Endodermal cell (in vitro differentiated cells): ENCODE data around the gene SOX12. TPM values are rescaled to one million over a fixed set of nuclear protein-coding genes. Genes with fewer than 3 reads are reported as not detected.
"Not testable (repeated sequence)": the region's sequence is repeated elsewhere in the genome, so short reads cannot be mapped to it uniquely, and the experiment has no call there.

Source experiments
- DNase-seq: peaks from one replicate; pipeline ENCODE4 v3.0.0-alpha.2; 2017
- H3K27ac ChIP-seq: 2 replicates; pipeline ENCODE4 v1.5.1; 2013; ENCODE audit warnings: mild to moderate bottlenecking, low read depth, low read length, moderate library complexity
- H3K27me3 ChIP-seq: 2 replicates; pipeline ENCODE4 v1.6.1; 2013; ENCODE audit warnings: mild to moderate bottlenecking, low read length, moderate library complexity; ENCODE audit not compliant: insufficient read depth, control insufficient read depth, poor library complexity, severe bottlenecking
- H3K36me3 ChIP-seq: 2 replicates; pipeline ENCODE4 v1.7.0; 2013; ENCODE audit warnings: mild to moderate bottlenecking, low read length, moderate library complexity; ENCODE audit not compliant: control insufficient read depth, insufficient read depth
- H3K4me1 ChIP-seq: one replicate; pipeline ENCODE4 v1.7.0; 2013; ENCODE audit warnings: low read length; ENCODE audit not compliant: control insufficient read depth, insufficient read depth
- H3K4me3 ChIP-seq: 2 replicates; pipeline ENCODE4 v1.5.1; 2013; ENCODE audit warnings: mild to moderate bottlenecking, low read length, moderate library complexity
- H3K9ac ChIP-seq: 2 replicates; pipeline ENCODE4 v1.6.1; 2013; ENCODE audit warnings: mild to moderate bottlenecking, low read length, moderate library complexity; ENCODE audit not compliant: poor library complexity, severe bottlenecking; ENCODE audit errors: extremely low read depth
- H3K9me3 ChIP-seq: 2 replicates; pipeline ENCODE4 v1.6.1; 2013; ENCODE audit warnings: mild to moderate bottlenecking, low read length, moderate library complexity; ENCODE audit not compliant: control insufficient read depth
- H3K27ac Mint-ChIP-seq: 2 replicates; pipeline ENCODE4 v1.8.0; 2020; ENCODE audit warnings: mixed read lengths
- H3K27me3 Mint-ChIP-seq: 2 replicates; pipeline ENCODE4 v1.8.0; 2021; ENCODE audit warnings: mild to moderate bottlenecking, mixed read lengths; ENCODE audit not compliant: insufficient read depth
- H3K36me3 Mint-ChIP-seq: 2 replicates; pipeline ENCODE4 v1.8.0; 2020; ENCODE audit warnings: low read depth, mixed read lengths
- H3K4me1 Mint-ChIP-seq: 2 replicates; pipeline ENCODE4 v1.8.0; 2020; ENCODE audit warnings: mixed read lengths
- H3K4me3 Mint-ChIP-seq: 2 replicates; pipeline ENCODE4 v1.8.0; 2020; ENCODE audit warnings: mild to moderate bottlenecking, moderate library complexity, mixed read lengths
- H3K9me3 Mint-ChIP-seq: 2 replicates; pipeline ENCODE4 v1.8.0; 2020; ENCODE audit warnings: mild to moderate bottlenecking, mixed read lengths
- whole genome bisulfite sequencing, 2 experiments: methylation state at CpG; one replicate each; pipeline versions ENCODE4 v1.1.5 to v1.1.7; 2013; ENCODE audit warnings: missing lambda C conversion rate in 2 of 2, mixed read lengths in 1 of 2; ENCODE audit not compliant: insufficient coverage in 1 of 2, insufficient read length in 1 of 2; 5-methylcytosine and 5-hydroxymethylcytosine counted together
- total RNA-seq, 2 donors: library from RNA; stranded (reverse); fragmentation: NEBNext Ultra II Directional in 1 of 2; extraction: Animal tissue kit (Norgen Biotek cat#: 25700) in 1 of 2; gene quantifications; 2 replicates in 1 of 2; 3 replicates in 1 of 2; pipeline ENCODE4 v1.2.1, GENCODE V29; 2021
- TF ChIP-seq, protein P1 (sequence below): fragments of 200-600 bp; sonication (generic); conservative IDR thresholded peaks from 2 replicates; pipeline ENCODE4 v1.5.0; 2021; ENCODE audit warnings: antibody characterized with exemption, mild to moderate bottlenecking

The SOX12 gene
- total RNA-seq, 2 donors from 2014 or later, result 71.4 to 81.7 TPM

DNA sequence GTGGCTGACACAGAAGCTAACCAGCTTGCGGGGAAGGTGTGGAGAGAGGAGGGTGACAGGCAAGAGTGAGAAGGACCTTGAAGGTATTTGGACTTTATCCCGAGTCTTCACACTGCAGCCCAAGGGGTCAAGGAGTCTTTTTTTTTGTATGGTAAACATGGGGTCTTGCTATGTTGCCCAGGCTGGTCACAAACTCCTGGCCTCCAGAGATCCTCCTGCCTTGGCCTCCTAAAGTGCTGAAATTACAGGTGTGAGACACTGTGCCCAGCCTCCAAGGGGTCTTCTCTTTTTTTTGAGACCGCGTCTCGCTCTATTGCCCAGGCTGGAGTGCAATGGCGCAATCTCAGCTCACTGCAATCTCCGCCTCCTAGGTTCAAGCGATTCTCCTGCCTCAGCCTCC lies 9.2 kb downstream of the SOX12 start:
- WGBS, 2 experiments, result 90 to 95% methylated on average over 2 to 8 of the region's 8 CpGs
- no peaks in the 10 kb centered on the region for H3K9me3 Mint-ChIP-seq
- no peak for DNase-seq

DNA sequence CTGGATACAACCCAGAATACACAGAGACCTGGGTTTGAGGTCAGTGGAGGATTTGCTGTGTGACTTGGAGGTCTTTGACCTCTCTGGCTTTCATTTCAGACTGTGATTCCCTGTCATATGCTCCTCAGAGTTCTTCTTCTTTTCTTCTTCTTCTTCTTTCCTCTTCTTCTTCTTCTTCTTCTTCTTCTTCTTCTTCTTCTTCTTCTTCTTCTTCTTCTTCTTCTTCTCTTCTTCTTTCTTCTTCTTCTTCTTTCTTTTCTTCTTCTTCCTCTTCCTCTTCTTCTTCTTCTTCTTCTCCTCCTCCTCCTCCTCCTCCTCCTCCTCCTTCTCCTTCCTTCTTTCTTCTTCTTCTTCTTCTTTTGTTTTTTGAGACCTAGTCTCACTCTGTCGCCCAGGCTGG lies 10.7 kb downstream of the SOX12 start:
- peaks cover 18% of the 10 kb centered on the region for H3K27me3 ChIP-seq
- H3K9me3 Mint-ChIP-seq, H3K4me1 ChIP-seq, DNase-seq, H3K36me3 Mint-ChIP-seq, H3K4me3 Mint-ChIP-seq, H3K27ac Mint-ChIP-seq, H3K27ac ChIP-seq, H3K4me3 ChIP-seq, H3K4me1 Mint-ChIP-seq, H3K9ac ChIP-seq, H3K36me3 ChIP-seq, H3K9me3 ChIP-seq: not testable (repeated sequence)
- H3K27me3 Mint-ChIP-seq, result peaks cover 77% of the 10 kb centered on the region
- 86 to 100% methylated on average over 1 of the region's 1 CpG for WGBS, 2 experiments

More for the DNA sequence above, 9.2 kb downstream of the SOX12 start:
- Histone ChIP-seq H3K9me3 (no peaks in the 10 kb centered on the region), H3K36me3 (peaks cover 12% of the 10 kb centered on the region), H3K9ac (no peak overlapping the region), H3K4me1 (peaks cover 5% of the 10 kb centered on the region), H3K4me3 (no peak overlapping the region), H3K27me3 (peaks cover 14% of the 10 kb centered on the region), H3K27ac (no peak overlapping the region)
- no peak overlapping the region for H3K4me3 Mint-ChIP-seq
- H3K4me1 Mint-ChIP-seq, result peaks cover 10% of the 10 kb centered on the region
- H3K27me3 Mint-ChIP-seq, result peaks cover 64% of the 10 kb centered on the region
- peaks cover 7% of the 10 kb centered on the region for H3K36me3 Mint-ChIP-seq
- H3K27ac Mint-ChIP-seq, result no peak overlapping the region
- TF ChIP-seq, protein P1, sequence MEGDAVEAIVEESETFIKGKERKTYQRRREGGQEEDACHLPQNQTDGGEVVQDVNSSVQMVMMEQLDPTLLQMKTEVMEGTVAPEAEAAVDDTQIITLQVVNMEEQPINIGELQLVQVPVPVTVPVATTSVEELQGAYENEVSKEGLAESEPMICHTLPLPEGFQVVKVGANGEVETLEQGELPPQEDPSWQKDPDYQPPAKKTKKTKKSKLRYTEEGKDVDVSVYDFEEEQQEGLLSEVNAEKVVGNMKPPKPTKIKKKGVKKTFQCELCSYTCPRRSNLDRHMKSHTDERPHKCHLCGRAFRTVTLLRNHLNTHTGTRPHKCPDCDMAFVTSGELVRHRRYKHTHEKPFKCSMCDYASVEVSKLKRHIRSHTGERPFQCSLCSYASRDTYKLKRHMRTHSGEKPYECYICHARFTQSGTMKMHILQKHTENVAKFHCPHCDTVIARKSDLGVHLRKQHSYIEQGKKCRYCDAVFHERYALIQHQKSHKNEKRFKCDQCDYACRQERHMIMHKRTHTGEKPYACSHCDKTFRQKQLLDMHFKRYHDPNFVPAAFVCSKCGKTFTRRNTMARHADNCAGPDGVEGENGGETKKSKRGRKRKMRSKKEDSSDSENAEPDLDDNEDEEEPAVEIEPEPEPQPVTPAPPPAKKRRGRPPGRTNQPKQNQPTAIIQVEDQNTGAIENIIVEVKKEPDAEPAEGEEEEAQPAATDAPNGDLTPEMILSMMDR, result no peak

DNA sequence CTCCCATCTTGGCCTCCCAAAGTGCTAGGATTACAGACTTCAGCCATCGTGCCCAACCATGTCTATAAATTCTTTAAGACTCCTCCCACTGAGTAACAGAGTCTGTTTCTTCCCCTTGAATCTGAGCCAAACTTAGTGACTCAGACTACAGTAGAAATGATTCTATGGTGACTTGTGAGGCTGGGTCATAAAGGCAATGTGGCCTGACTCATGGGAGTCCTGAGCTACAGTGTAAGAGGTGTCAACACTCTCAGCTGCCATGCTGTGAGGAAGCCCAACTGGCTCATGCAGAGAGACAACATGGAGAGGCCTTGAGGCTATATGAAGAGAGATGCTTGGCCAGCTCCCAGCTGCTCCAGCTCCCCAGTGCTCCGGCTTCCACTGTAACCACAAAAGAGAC lies 16.3 kb downstream of the SOX12 start:
- Mint-ChIP-seq H3K27ac (no peak overlapping the region), H3K36me3 (no peaks in the 10 kb centered on the region), H3K4me1 (peaks cover 5% of the 10 kb centered on the region), H3K4me3 (no peak overlapping the region), H3K27me3 (peaks cover 76% of the 10 kb centered on the region), H3K9me3 (no peaks in the 10 kb centered on the region)
- H3K4me3 ChIP-seq, result no peak overlapping the region
- H3K9me3 ChIP-seq, result no peaks in the 10 kb centered on the region
- peaks cover 15% of the 10 kb centered on the region for H3K27me3 ChIP-seq
- 82 to 100% methylated on average over 2 of the region's 2 CpGs for WGBS, 2 experiments
- no peak for DNase-seq
- no peak overlapping the region for H3K9ac ChIP-seq
- H3K36me3 ChIP-seq, result no peaks in the 10 kb centered on the region
- H3K4me1 ChIP-seq, result peaks cover 3% of the 10 kb centered on the region
- no peak overlapping the region for H3K27ac ChIP-seq
- TF ChIP-seq, protein P1, result no peak

DNA sequence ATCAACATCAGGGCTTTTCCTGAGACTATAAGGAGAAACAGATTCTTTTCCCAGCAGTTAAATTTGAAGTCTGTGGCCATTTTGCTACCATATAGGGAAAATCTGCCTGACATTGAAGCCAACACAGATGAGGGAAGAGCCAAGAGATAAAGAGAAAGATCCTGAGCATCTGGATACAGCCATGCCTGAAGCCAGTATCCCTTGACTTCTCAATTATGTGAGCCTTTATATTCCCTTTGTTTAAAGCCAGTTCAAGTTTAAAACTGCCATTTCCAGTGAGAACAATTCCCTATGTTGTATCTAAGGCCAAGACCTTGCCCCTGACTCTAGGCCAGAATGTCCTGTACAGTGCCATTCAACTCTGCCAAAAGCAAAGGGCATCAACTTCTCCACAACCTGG lies 17.8 kb downstream of the SOX12 start:
- Histone ChIP-seq H3K9me3 (no peaks in the 10 kb centered on the region), H3K27me3 (peaks cover 8% of the 10 kb centered on the region), H3K4me1 (peaks cover 3% of the 10 kb centered on the region), H3K4me3 (no peak overlapping the region), H3K9ac (no peak overlapping the region), H3K27ac (no peak overlapping the region), H3K36me3 (no peaks in the 10 kb centered on the region)
- TF ChIP-seq, protein P1, result no peak
- no peaks in the 10 kb centered on the region for H3K36me3 Mint-ChIP-seq
- peaks cover 63% of the 10 kb centered on the region for H3K27me3 Mint-ChIP-seq
- no peak overlapping the region for H3K4me3 Mint-ChIP-seq
- peaks cover 5% of the 10 kb centered on the region for H3K4me1 Mint-ChIP-seq
- DNase-seq, result no peak
- no peak overlapping the region for H3K27ac Mint-ChIP-seq
- H3K9me3 Mint-ChIP-seq, result no peaks in the 10 kb centered on the region
